H9 (cell line): Measurements from ENCODE around the gene TBC1D9. TPM values are rescaled to one million over a fixed set of nuclear protein-coding genes. Genes with fewer than 3 reads are reported as not detected.

Source experiments
- DNase-seq: peaks from one replicate; pipeline ENCODE4 v3.0.0-alpha.2; 2017
- H2AFZ ChIP-seq: one replicate; pipeline ENCODE4 v1.6.1; 2013; ENCODE audit warnings: mild to moderate bottlenecking, low read length, control low read depth, moderate library complexity
- H2AK5ac ChIP-seq: 2 replicates; pipeline ENCODE4 v1.6.1; 2013; ENCODE audit warnings: low read length, control low read depth, mixed read lengths; ENCODE audit not compliant: insufficient read length
- H2BK120ac ChIP-seq: one replicate; pipeline ENCODE4 v1.6.1; 2013; ENCODE audit warnings: low read depth, mild to moderate bottlenecking, low read length, control low read depth, inconsistent platforms; ENCODE audit not compliant: poor library complexity, severe bottlenecking
- H2BK12ac ChIP-seq: 2 replicates; pipeline ENCODE4 v1.6.1; 2013; ENCODE audit warnings: low read length, control low read depth, mixed read lengths, low read depth; ENCODE audit not compliant: insufficient read length
- H2BK15ac ChIP-seq: 2 replicates; pipeline ENCODE4 v1.6.1; 2013; ENCODE audit warnings: low read depth, low read length, control low read depth
- H2BK20ac ChIP-seq: one replicate; pipeline ENCODE4 v1.6.1; 2013; ENCODE audit warnings: low read depth, mild to moderate bottlenecking, low read length, control low read depth, inconsistent platforms; ENCODE audit not compliant: poor library complexity, severe bottlenecking
- H2BK5ac ChIP-seq: 2 replicates; pipeline ENCODE4 v1.6.1; 2013; ENCODE audit warnings: low read length, control low read depth, mixed read lengths; ENCODE audit not compliant: insufficient read length
- H3K14ac ChIP-seq: 2 replicates; pipeline ENCODE4 v1.6.1; 2013; ENCODE audit warnings: low read length, control low read depth; ENCODE audit not compliant: insufficient read depth
- H3K18ac ChIP-seq: 2 replicates; pipeline ENCODE4 v1.6.1; 2013; ENCODE audit warnings: low read depth, mild to moderate bottlenecking, mixed read lengths, low read length, control low read depth; ENCODE audit not compliant: insufficient read length
- H3K23ac ChIP-seq: 2 replicates; pipeline ENCODE4 v1.6.1; 2013; ENCODE audit warnings: low read length, control low read depth, mixed read lengths, low read depth; ENCODE audit not compliant: insufficient read length
- H3K23me2 ChIP-seq: 2 replicates; pipeline ENCODE4 v1.6.1; 2013; ENCODE audit warnings: low read depth, mild to moderate bottlenecking, mixed read lengths, low read length, control low read depth; ENCODE audit not compliant: insufficient read length, poor library complexity, severe bottlenecking
- H3K27ac ChIP-seq: 2 replicates; pipeline ENCODE4 v1.5.1; 2013; ENCODE audit warnings: low read length, control low read depth, mixed read lengths, low read depth; ENCODE audit not compliant: insufficient read length
- H3K27me3 ChIP-seq: 2 replicates; pipeline ENCODE4 v1.6.1; 2013; ENCODE audit warnings: low read length, control low read depth, inconsistent platforms; ENCODE audit not compliant: insufficient read depth
- H3K4ac ChIP-seq: 2 replicates; pipeline ENCODE4 v1.6.1; 2013; ENCODE audit warnings: low read depth, mild to moderate bottlenecking, control low read depth, inconsistent platforms, low read length, moderate library complexity
- H3K4me1 ChIP-seq: 2 replicates; pipeline ENCODE4 v1.6.1; 2013; ENCODE audit warnings: low read length, control low read depth, inconsistent platforms; ENCODE audit not compliant: insufficient read depth
- H3K4me2 ChIP-seq: 2 replicates; pipeline ENCODE4 v1.6.1; 2013; ENCODE audit warnings: low read length, control low read depth, mixed read lengths; ENCODE audit not compliant: insufficient read length, insufficient read depth
- H3K56ac ChIP-seq: 2 replicates; pipeline ENCODE4 v1.6.1; 2013; ENCODE audit warnings: low read depth, mild to moderate bottlenecking, mixed read lengths, low read length, control low read depth; ENCODE audit not compliant: insufficient read length
- H3K79me1 ChIP-seq: 2 replicates; pipeline ENCODE4 v1.6.1; 2013; ENCODE audit warnings: low read depth, mild to moderate bottlenecking, moderate library complexity, low read length, control low read depth, inconsistent platforms; ENCODE audit not compliant: insufficient read depth, poor library complexity, severe bottlenecking
- H3K79me2 ChIP-seq: 2 replicates; pipeline ENCODE4 v1.6.1; 2013; ENCODE audit warnings: low read length, control low read depth, inconsistent platforms; ENCODE audit not compliant: insufficient read depth
- H3K9ac ChIP-seq: 2 replicates; pipeline ENCODE4 v1.6.1; 2013; ENCODE audit warnings: low read length, control low read depth, mixed read lengths; ENCODE audit not compliant: insufficient read length; ENCODE audit errors: extremely low read depth
- H3K9me3 ChIP-seq: one replicate; pipeline ENCODE4 v1.6.1; 2013; ENCODE audit warnings: low read depth, low read length, inconsistent platforms; ENCODE audit not compliant: control insufficient read depth
- H3T11ph ChIP-seq: one replicate; pipeline ENCODE4 v1.6.1; 2013; ENCODE audit warnings: mild to moderate bottlenecking, low read length, control low read depth, inconsistent platforms
- H4K20me1 ChIP-seq: one replicate; pipeline ENCODE4 v1.6.1; 2013; ENCODE audit not compliant: control insufficient read depth, insufficient read length, insufficient read depth
- H4K5ac ChIP-seq: 2 replicates; pipeline ENCODE4 v1.6.1; 2013; ENCODE audit warnings: low read depth, mild to moderate bottlenecking, mixed read lengths, low read length, control low read depth; ENCODE audit not compliant: insufficient read length
- H4K8ac ChIP-seq: replicated peaks from 2 replicates; pipeline ENCODE4 v1.6.1; 2013; ENCODE audit warnings: low read length, control low read depth, mixed read lengths, low read depth; ENCODE audit not compliant: insufficient read length
- H4K91ac ChIP-seq: 2 replicates; pipeline ENCODE4 v1.6.1; 2013; ENCODE audit warnings: low read depth, mild to moderate bottlenecking, moderate library complexity, mixed read lengths, low read length, control low read depth; ENCODE audit not compliant: insufficient read length
- H3K27ac Mint-ChIP-seq, 3 experiments: 2 replicates in 2 of 3; 3 replicates in 1 of 3; pipeline ENCODE4 v1.8.0; 2020 to 2021; ENCODE audit warnings: mixed read lengths in 3 of 3, mild to moderate bottlenecking in 1 of 3, moderate library complexity in 1 of 3
- H3K27me3 Mint-ChIP-seq: 2 replicates; pipeline ENCODE4 v1.8.0; 2021; ENCODE audit warnings: low read depth, mild to moderate bottlenecking, moderate library complexity, mixed read lengths
- H3K36me3 Mint-ChIP-seq, 3 experiments: 2 replicates in 2 of 3; 3 replicates in 1 of 3; pipeline ENCODE4 v1.8.0; 2020 to 2021; ENCODE audit warnings: low read depth in 3 of 3, mixed read lengths in 3 of 3; ENCODE audit not compliant: insufficient read depth in 1 of 3
- H3K4me1 Mint-ChIP-seq, 2 experiments: 2 replicates each; pipeline ENCODE4 v1.8.0; 2020; ENCODE audit warnings: mixed read lengths in 2 of 2
- H3K4me3 Mint-ChIP-seq, 2 experiments: 2 replicates in 1 of 2; 3 replicates in 1 of 2; pipeline ENCODE4 v1.8.0; 2020 to 2021; ENCODE audit warnings: mild to moderate bottlenecking in 2 of 2, mixed read lengths in 2 of 2, moderate library complexity in 1 of 2
- H3K9me3 Mint-ChIP-seq, 2 experiments: 2 replicates in 1 of 2; 3 replicates in 1 of 2; pipeline ENCODE4 v1.8.0; 2020; ENCODE audit warnings: mild to moderate bottlenecking in 2 of 2, mixed read lengths in 2 of 2, moderate library complexity in 1 of 2
- CTCF ChIP-seq: fragments of 200-600 bp; sonication (generic); conservative IDR thresholded peaks from 3 replicates; pipeline ENCODE4 v1.8.0; 2021; ENCODE audit warnings: antibody characterized with exemption, mild to moderate bottlenecking
- WGBS: extraction: QIAGEN DNeasy Blood & Tissue Kit; methylation state at CpG from one replicate; pipeline ENCODE4 v1.1.7; 2013; ENCODE audit warnings: missing lambda C conversion rate, low lambda C conversion rate, mixed read lengths; ENCODE audit not compliant: insufficient read length; ENCODE audit errors: extremely low coverage; 5-methylcytosine and 5-hydroxymethylcytosine counted together
- total RNA-seq: library from RNA; stranded (reverse); gene quantifications from 2 replicates; pipeline ENCODE4 v1.2.1, GENCODE V29; 2021

Gene TBC1D9
- total RNA-seq, 1 experiment from 2014 or later: 0.63 TPM

GRCh38 chr4:140790171-140790570, 34.0 kb upstream of the TBC1D9 start:
- no peaks in the 10 kb centered on the region; the same call in 1 of the 2 replicates for H3K4me1 ChIP-seq
- peaks cover 19 to 26% of the 10 kb centered on the region in 2 experiments for H3K9me3 Mint-ChIP-seq
- H4K8ac ChIP-seq: no peak overlapping the region
- H4K20me1 ChIP-seq: no peaks in the 10 kb centered on the region
- no peak overlapping the region for H2BK20ac ChIP-seq
- no peak overlapping the region for H3K9ac ChIP-seq
- H2AK5ac ChIP-seq: no peak overlapping the region
- no peak overlapping the region for H3K14ac ChIP-seq
- H3K56ac ChIP-seq: no peak overlapping the region
- H3K4me2 ChIP-seq: no peak overlapping the region
- no peak overlapping the region for H3T11ph ChIP-seq
- TF ChIP-seq CTCF: no peak
- DNase-seq: no peak
- H3K27ac ChIP-seq: no peak overlapping the region
- H3K27me3 ChIP-seq: no peaks in the 10 kb centered on the region
- H3K4me3 Mint-ChIP-seq: no peak overlapping the region
- no peak overlapping the region for H2BK120ac ChIP-seq
- H3K27ac Mint-ChIP-seq: no peak overlapping the region
- no peak overlapping the region for H3K18ac ChIP-seq
- WGBS: no CpG with 5 or more reads among the region's 4 CpGs
- H4K5ac ChIP-seq: no peak overlapping the region
- H3K27me3 Mint-ChIP-seq: peaks cover 7% of the 10 kb centered on the region
- no peaks in the 10 kb centered on the region for H3K9me3 ChIP-seq
- H2BK5ac ChIP-seq: no peak overlapping the region
- H3K36me3 Mint-ChIP-seq: peaks cover 4 to 13% (median 5%) of the 10 kb centered on the region in 3 experiments; a peak in 5 of 7 replicates
- no peak overlapping the region for H3K23ac ChIP-seq
- H3K79me2 ChIP-seq: no peaks in the 10 kb centered on the region
- H2BK15ac ChIP-seq: no peak overlapping the region
- H3K23me2 ChIP-seq: no peaks in the 10 kb centered on the region
- H2AFZ ChIP-seq: no peak overlapping the region
- no peak overlapping the region for H2BK12ac ChIP-seq
- no peak overlapping the region for H4K91ac ChIP-seq
- H3K4me1 Mint-ChIP-seq: peaks cover 5 to 6% of the 10 kb centered on the region in 2 experiments
- H3K4ac ChIP-seq: no peak overlapping the region
- no peaks in the 10 kb centered on the region for H3K79me1 ChIP-seq
